Iris pigment epithelial cell (primary cell): ENCODE results near the gene CCDC172.

Source experiments
- DNase-seq: peaks from one replicate; pipeline ENCODE4 v3.0.0-alpha.2; 2011; ENCODE audit warnings: low read depth

CCDC172 gene, protein sequence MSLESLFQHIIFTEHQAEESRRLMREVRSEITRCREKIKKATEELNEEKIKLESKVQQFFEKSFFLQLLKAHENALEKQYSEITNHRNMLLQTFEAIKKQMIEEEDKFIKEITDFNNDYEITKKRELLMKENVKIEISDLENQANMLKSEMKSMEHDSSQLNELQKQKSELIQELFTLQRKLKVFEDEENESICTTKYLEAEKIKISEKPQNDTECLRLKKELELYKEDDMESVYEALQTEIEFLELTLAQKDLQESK

DNA sequence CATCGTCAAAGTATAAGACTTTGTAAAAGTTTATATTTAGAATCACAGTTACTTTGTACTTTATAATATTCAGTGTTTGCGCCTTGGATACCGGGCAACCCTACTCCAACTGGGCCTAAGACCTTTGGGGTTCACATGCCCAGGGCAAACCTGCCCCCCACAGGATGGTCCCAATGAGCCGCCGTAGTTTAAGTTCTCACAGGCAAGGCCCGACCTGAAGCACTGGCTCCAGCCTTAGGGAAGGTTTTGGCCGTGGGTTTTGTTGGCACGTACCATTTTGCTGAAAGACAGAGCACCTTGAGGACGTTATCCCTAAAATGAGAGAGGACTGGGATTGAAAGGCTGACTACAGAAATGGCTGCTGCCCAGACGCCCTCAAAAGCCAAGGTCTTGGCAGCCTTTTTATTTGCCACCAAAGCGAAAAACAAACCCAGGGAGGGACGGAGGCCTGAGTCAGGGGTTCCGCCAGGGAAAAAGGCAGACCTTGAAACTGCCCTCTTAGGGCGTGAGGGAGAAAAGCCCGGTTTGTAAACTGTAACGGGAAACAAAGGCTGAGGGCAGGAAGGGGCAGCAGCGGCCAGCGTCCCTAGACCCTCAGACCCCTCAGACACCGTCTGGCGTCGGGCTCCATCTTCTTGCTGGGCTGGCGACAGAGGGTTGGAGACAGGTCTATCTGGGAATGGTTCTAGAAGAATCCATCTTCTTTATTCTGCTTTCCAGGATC, at the start of gene CCDC172:
TSS of gene CCDC172 (plus strand) at position 222 of the 724 bp plus-strand sequence. CDS start 564 bp downstream, outside the sequence.
- DNase-seq = no peak

DNA sequence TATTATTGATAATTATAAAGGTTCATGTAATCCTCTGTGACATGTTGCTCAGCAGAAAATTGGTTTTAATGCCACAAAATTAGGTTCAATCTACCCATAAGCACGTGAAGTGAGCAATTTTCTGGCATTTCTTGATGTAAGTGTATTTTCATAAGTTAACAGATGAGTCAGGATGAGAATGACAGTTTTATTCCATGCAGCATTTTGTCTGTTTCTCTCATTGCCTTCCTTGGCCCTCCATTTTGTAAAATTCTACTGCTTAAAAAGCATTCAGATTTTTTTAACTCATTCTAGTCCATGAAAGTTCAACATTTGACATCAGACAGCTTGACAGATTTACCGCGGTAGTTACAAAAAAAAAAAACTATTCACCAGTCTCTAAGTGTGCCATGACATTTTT, 47.3 kb upstream of the CCDC172 start:
- no peak for DNase-seq

DNA sequence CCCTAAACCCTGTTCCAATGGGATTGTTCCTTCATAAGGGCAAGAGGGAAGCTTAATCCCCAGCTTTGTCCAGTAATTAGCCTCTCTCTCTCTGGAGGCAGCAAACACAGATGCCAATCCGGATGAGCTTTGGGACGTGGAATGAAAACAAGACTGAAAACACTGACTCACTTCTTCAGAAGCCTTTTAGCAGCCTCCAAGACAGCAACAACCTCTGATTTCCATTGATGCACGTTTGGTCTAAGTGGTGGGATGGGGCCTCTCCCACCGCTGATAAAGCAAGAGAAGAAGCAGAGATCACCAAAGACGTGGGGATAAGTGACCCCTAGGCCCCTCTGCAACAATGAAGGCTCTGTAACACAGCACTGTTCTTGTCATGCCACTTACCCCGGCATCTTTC, 45.4 kb upstream of the CCDC172 start:
- peak; percentile 54 for DNase-seq

DNA sequence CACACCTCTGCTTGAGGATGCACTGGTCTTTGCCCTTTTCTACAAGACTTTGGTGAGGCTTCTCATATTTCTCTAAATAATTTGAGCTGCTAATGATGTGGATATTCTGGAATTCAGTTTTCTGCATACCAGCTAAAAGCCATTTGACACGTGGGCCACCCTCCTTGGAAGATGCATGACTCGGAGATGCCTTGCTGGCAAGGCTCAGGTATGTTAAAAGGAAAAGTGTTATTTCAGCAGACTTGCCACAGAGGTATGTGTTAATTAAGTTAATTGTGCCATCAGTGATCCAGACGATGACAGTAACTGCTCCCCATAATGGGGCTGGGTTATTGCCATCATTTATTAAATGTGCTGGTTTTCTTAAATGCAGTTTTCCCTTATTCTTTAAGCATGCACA, 42.5 kb upstream of the CCDC172 start:
- no peak for DNase-seq

DNA sequence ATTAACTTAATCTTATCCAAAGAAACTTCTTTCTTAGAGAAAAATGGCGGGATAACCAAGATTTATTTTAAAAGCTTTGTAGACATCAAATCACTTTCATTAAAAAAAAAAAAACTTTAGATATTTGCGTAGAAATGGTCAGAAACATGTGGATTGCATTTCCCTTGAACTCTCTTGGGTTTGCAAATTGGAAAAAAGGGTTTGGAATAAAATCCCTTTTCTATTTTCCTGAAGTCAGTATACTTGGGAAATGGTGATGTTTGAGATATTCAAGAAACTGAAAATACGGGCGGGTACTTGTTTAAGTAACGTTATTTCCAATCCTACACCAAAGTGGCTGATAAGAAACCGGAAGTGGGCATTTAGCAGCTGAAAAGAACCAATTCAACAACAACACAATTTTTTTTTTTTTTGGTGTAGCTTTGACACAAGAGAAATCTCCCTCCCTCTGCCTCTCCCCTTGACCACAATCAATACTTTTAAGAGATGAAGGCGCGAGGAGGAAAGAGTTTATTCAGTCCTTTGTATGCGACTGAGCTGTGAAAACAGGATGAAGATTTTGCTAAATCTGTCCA, 37.5 kb upstream of the CCDC172 start:
- no peak for DNase-seq

DNA sequence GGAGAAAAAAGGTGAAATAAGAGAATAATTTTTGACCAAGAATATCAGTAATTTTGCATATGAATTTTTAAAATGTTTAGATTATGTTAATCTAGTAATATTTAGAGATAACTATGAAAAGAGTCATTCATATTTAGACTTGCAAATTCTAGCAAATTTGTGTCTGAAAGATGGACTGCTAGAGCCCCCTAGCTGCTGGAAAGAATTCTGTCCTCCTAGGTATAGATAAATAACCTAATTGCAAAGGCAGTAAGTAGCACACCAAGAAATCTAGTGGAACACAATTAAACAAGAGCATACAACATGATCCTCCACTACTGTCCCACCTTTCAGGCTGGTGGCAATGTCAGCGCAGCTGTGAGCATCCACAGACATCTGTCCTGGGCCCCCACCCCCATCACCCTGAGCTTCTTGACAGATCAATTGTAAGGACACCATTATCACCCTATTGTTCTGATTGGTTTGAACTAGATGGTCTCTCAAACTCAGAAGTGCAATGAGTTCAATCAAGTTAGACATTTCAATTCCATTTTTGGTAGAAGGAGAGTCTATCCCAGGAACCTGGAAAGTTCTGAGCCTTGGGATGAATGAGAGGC, 36.2 kb upstream of the CCDC172 start:
- DNase-seq = peak; percentile 71

DNA sequence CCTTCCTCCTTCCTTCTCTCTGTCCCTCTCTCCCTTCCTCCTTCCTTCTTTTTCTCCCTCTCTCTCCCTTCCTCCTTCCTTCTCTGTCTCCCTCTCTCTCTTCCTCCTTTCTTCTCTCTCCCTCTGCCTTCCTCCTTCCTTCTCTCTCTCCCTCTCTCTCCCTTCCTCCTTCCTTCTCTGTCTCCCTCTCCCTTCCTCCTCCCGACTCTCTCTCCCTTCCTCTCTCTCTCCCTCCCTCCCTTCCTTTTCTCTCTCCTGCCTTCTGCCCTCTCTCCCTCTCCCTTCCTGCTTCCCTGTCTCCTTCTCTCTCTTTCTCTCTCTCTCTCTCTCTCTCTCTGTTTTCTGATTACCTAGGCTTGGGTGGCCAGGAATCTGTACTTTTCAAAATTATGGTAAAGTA, 34.6 kb upstream of the CCDC172 start:
- no peak for DNase-seq

DNA sequence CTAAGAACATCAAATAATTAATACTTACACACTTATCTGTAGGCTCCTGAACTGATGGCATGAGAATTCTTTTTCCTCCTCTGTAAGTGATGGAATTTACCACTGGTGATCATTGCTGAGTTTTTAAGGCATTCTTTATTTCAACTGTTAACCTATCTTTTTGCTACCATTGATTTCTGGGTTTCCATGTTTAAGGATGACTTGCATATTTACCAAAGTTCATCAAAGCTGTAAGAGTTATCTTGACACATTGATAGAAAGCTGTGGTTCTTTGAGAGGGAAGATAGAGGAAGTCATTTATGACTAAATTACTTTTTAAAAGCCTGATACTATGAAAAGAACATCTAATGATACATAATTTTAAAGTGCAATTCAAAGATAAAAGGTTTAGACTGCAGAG, 31.8 kb upstream of the CCDC172 start:
- no peak for DNase-seq

DNA sequence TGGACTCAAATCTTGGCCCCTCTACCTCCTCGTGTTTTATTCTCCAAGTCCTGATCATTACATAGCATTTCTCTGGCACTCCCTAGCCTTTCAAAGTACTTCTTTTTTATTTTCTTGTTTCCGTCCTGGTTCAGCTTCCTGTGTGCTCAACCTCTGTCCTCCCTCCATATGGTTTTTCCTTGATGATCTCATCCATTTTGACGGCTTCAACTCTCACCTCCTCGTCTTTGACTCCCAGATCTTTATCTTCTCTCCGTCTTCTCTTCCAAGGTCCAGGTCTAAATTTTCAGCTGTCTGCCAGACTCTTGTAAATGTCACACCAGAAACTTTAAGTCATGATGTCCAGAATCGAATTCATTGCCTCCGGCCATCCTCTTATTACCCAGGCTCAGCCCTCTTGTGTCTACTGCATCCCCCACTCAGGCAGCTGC, 27.9 kb upstream of the CCDC172 start:
- DNase-seq = no peak

DNA sequence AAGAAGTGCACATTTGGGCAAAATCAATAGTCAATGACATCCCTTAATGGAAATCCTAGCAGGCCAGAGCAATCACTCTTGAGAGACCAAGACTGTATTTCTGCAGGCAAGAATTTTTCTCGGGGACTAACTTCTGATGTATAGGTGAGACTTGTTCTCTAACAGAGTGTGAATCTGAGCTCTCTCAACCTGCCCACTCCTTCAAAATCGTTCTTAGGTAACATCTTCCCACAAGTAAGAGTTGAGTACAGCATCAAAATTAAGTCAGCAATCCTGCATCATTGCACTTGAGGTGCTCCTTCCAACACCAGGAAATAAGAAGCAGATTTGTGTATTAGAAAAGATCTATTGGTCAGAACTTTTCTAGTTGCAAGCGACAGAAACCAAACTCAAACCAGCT, 25.7 kb upstream of the CCDC172 start:
- no peak for DNase-seq

DNA sequence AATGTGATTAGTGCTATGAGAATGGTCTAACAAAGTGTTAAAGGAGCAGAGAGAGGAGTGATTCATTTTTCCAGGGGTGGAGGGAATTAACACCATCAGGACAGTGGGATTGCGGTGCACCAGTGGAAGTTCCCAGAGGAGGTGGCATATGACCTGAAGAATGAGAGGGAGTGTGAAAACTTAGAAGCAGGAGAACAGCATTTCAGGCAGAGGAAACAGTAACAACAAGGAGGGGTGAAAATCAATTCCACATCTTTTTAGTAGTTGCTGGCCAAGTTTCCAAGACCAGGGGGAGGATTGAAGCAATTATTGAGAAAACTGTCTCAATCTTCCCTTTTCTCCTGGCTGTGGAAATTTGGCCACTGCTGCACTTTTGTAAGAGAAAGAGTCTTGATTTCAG, 23.7 kb upstream of the CCDC172 start:
- no peak for DNase-seq

DNA sequence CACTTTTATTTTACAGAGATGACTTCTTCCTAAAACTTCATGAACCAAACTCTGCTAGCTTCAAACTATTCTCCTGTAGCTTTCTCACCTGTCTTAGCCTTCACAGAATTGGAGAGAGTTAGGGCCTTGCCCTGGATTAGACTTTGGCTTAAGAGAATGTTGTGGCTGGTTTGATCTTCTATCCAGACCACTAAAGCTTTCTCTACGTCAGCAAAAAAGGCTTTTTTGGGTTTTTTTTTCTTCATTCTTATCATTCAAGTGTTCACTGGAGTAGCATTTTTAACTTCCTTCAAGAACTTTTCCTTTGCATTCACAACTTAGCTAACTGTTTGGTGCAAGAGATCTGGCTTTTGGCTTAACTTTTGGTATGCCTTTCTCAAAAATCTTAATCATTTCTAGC, 19.3 kb upstream of the CCDC172 start:
- DNase-seq = peak; percentile 17

DNA sequence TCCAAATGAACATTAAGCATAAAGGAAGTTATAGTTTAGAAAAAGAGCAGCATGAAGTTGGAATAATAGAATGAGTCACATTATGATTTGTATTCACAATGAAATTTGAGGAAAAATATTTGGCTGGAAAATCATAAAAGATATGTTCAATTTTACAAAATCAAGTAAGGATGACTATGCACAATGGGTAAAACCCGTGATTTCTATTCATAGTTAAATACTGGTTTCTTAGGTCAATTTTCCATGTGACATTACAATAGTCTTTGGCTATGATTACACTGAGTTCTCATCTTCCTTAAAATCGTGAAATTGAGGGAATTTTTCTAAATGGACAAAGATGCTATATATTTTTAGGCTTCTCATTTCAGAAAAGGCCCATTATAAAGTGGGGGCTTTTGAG, 17.4 kb upstream of the CCDC172 start:
- no peak for DNase-seq

DNA sequence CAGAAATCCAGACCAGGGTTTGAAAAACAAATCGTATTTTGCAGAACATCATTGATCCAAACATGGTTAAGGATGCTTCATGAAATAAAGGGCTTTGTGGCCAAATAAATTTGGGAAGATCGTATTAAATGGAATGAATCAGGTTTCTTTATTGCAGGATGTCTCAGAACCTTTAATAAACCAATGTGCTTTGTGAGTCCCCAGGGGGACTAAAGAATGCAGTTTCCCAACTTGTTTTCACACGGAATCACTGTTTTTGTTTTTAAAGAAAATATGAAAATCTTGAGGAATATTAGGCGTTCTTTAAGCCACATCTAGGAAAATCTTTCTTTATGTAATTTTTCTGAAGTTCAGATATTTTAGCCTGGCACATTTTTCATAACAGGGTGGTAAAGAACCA, 16.8 kb upstream of the CCDC172 start:
- DNase-seq = no peak

DNA sequence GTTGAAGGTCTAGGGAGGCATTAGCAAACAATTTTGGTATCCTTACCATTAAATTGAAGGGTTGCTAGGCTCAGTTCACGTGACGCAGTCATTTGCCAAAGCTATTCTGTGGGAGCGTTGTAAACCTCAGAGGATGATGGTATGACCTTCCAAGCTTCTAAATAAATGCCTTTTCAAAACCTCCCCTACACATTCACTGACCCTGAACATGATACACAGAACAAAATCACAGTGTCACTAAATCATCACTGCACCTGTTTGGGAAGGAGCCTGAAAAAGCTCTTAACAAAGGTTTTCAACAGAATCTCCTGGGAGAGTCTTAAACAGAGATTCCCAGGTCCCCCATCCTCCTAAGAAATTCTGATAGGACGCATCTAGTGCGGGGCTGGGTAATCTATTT, 13.2 kb upstream of the CCDC172 start:
- DNase-seq = no peak

DNA sequence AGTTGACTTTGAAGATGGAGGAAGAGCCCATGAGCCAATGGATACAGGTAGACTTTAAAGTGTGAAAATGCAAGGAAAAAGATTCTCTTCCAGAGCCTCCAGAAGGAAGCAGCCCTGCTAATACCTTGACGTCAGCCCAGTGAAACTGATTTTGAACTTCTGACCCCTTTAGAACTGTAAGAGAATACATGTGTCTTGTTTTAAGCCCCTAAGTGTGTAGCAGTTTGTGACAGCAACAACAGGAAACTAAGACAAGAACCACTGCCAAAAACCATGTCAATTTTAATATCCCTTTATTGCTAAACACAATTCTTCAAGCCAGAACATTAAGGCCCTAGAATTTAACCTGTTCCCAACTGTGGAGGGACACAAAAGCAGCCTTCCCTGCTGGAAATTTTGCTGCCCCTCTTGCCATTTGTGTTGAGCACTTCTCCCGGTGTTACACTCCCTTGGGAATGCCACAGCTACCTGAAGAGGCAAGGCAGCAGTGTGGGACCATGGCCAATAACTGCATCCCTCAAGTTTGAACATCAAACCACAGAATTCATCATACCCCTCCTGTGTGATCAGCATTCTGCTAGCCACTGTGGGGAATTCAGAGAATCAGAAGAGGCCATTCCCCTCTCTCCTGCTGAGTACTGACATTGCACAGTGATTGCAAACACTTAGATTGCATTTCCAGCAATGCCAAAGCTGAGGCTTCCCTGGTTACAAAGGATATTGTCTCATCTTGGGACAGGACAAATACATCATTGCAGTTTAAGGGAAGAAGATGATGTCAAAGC, 12.3 kb upstream of the CCDC172 start:
- peak; percentile 18 for DNase-seq

DNA sequence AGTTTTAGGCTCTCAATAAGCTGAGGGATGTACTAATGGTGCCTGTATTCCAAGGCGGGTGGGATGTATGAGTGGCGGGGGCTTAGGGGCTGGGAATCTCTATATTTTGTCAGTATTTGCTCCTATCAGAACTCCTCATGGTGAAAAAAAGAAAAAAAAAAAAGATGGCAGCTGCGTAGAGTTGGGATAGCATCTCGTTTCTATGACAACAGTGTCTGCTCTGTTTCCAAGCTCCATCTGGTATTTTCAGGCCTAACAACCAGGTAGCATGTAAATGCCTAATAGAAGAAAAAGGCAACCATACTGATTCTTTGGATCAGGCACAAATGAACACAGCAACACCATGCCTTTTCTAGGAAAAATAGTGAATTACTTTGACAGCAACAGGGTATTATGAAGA, 11.7 kb upstream of the CCDC172 start:
- no peak for DNase-seq

DNA sequence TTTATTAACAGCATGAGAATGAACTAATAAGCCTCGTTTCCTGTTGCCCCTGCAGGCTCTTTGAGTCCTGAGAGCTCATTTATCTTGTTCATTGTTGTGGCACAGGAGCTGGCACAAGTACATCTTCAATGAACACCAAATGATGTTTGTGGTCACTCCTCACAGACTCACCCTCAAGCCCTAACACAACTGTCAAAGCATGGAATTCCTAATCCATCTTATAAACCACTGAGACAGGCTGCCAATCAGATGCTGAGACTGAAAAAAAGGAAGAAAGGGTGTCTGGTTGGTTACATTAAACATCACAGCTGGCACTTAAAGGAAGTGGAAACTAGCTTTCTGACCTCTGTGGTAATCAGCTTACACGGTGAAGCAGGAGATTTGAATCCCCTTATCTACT, 7.7 kb upstream of the CCDC172 start:
- no peak for DNase-seq

DNA sequence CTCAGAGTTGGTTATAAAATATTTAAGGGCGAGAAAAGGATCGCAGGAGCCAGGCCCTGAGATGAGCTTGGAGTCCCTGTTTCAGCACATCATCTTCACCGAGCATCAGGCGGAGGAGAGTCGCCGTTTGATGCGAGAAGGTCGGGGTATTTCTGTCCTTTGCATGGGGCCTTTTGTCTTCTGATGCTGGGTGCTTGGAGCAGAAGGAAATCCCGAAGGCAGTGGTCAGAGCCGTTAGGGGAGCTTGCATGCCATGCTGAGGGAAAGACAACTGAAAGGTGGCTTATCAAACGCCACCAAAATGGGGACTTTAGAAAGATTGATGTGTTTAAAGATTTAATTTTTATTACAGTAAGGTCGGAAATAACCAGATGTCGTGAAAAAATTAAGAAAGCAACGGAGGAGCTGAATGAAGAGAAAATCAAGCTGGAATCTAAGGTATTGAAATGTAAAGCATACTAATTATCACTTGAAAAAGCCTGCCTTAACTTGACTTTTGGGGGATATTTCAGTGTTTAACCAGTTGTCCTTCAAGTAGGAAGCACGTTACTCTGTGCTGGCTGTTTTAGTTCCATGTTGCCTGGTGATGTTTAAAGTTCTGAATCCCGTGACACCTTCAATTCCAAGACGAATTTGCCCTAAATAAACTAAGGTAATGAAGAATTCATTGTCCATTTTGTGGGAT, 845 bp downstream of the CCDC172 start:
- DNase-seq = no peak

DNA sequence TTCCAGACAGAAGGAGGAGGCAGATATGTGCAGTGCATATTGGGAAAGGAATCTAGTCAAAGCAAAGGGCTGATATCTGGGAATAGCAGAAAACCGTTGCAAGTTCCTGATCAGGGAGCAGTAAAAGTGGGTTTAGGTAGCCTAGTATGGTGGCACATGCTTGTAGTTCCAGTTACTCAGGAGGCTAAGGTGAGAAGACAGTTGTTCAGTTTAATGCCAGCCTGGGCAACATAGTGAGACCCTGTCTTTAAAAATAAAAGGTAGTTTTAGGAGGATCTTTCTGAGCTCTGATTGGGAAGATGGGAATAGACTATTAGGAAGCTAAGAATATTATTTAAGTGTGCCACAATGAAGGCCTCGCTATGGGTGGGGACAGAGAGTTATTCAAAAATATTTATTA, 1.7 kb downstream of the CCDC172 start:
- no peak for DNase-seq

DNA sequence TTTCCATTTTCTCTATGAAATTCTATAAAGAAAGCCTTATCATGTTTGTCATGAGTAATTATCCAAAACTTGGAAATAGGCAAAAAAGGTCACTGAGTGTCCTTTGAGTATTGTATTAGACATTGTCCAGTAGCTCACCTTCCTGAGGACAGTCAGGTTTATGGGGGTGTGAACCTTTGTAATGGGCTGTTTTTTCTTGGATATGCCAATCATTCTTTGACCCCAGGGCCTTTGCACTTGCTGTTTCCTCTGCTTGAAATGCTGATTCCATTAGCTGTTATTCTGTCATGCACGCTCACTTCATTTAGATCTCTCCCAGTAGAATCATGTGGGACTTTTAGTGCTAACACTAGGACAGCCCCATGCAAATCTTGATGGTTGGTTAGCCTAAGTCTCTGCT, 4.9 kb downstream of the CCDC172 start:
- no peak for DNase-seq

DNA sequence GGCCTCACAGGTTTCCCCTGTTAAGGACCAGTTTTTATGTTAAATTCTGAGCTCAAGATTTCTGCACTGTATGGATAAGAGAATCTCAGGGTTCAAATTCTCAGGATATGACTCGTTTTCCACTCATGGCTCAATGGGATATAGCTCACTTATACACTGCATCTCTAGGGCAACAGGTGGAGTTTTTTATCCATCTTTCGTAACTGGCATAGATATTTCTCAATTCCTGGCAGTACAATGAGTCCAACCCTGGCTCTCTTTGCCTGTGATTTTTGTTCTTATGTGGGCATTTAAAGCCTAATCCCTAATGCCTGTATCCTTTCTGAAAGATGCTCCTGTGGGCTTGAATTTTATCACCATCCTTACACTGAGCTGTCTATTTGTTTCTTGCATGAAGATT, 7.6 kb downstream of the CCDC172 start:
- DNase-seq = no peak
